Tibial artery (tissue), 4 donors: Measurements from ENCODE around the gene CTNNA2.

Source experiments
- DNase-seq, 2 donors: peaks; one replicate each; pipeline ENCODE4 v3.0.0-alpha.2; 2019
- H3K27ac ChIP-seq, 2 donors: fragments of 200-600 bp; sonication (generic) in 1 of 2; 1 replicate in 1 of 2; 2 replicates in 1 of 2; pipeline ENCODE4 v1.5.1; 2018 to 2019; ENCODE audit warnings: mild to moderate bottlenecking in 1 of 2
- H3K27me3 ChIP-seq, 2 donors: fragments of 200-600 bp; sonication (generic) in 1 of 2; one replicate each; pipeline versions ENCODE4 v1.5.1 to v1.6.0; 2016 to 2019
- H3K36me3 ChIP-seq, 3 donors: fragments of 200-600 bp; sonication (generic) in 2 of 3; one replicate each; pipeline ENCODE4 v1.5.1; 2016 to 2019; ENCODE audit warnings: mild to moderate bottlenecking in 2 of 3
- H3K4me1 ChIP-seq, 4 donors: fragments of 200-600 bp; sonication (generic) in 2 of 4; 1 replicate in 3 of 4; 2 replicates in 1 of 4; pipeline ENCODE4 v1.5.1; 2016 to 2019
- H3K4me3 ChIP-seq, 2 donors: fragments of 200-600 bp; sonication (generic) in 1 of 2; 1 replicate in 1 of 2; 2 replicates in 1 of 2; pipeline ENCODE4 v1.5.1; 2018 to 2019; ENCODE audit warnings: mild to moderate bottlenecking in 2 of 2
- H3K9me3 ChIP-seq, 3 donors: fragments of 200-600 bp; sonication (generic) in 1 of 3; one replicate each; pipeline ENCODE4 v1.5.1; 2016 to 2019
- intact Hi-C: fragments of 100-400 bp; cut with DNase I; formaldehyde crosslinking; loops from one replicate; pipeline ENCODE4 v1.15.0; 2023; ENCODE audit warnings: low total_unique reads
- TF ChIP-seq, protein P1 (sequence below), 2 experiments: fragments of 200-600 bp in 1 of 2; fragments of 450-650 bp in 1 of 2; IDR thresholded peaks; one replicate each; pipeline ENCODE4 v1.5.1; 2017 to 2019; ENCODE audit warnings: antibody characterized with exemption in 2 of 2, mild to moderate bottlenecking in 1 of 2, moderate library complexity in 1 of 2

The CTNNA2 gene

GRCh38 chr2:80370375-80371009 lies 857.6 kb downstream of the CTNNA2 start:
- Histone ChIP-seq H3K27me3 (no peaks in the 10 kb centered on the region), H3K36me3 (no peaks in the 10 kb centered on the region), H3K4me1 (no peaks in the 10 kb centered on the region), H3K4me3 (no peak overlapping the region), H3K9me3 (no peaks in the 10 kb centered on the region), H3K27ac (no peak overlapping the region)
- no peak for DNase-seq
- TF ChIP-seq, protein P1, sequence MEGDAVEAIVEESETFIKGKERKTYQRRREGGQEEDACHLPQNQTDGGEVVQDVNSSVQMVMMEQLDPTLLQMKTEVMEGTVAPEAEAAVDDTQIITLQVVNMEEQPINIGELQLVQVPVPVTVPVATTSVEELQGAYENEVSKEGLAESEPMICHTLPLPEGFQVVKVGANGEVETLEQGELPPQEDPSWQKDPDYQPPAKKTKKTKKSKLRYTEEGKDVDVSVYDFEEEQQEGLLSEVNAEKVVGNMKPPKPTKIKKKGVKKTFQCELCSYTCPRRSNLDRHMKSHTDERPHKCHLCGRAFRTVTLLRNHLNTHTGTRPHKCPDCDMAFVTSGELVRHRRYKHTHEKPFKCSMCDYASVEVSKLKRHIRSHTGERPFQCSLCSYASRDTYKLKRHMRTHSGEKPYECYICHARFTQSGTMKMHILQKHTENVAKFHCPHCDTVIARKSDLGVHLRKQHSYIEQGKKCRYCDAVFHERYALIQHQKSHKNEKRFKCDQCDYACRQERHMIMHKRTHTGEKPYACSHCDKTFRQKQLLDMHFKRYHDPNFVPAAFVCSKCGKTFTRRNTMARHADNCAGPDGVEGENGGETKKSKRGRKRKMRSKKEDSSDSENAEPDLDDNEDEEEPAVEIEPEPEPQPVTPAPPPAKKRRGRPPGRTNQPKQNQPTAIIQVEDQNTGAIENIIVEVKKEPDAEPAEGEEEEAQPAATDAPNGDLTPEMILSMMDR (IDR thresholded peaks at IDR 0.05), result no peak
- intact Hi-C loops, result no loop called here

DNA sequence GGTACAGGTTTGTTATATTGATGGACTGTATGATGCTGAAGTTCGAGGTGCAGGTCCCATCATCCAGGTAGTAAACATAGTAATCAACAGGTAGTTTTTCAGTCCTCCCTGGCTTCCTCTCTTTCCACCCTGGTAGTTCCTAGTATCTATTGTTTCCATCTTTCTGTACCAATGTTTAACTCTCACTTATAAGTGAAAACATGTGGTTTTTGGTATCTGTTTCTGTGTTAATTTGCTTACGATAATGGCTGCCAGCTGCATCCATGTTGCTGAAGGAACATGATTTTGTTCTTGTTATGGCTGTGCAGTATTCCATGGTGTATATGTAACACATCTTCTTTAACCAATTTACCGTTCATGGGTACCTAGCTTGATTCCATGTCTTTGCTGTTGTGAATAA lies 861.3 kb downstream of the CTNNA2 start:
- no peaks in the 10 kb centered on the region for H3K9me3 ChIP-seq
- H3K27ac ChIP-seq, result no peak overlapping the region
- no peaks in the 10 kb centered on the region for H3K36me3 ChIP-seq
- no peaks in the 10 kb centered on the region for H3K4me1 ChIP-seq
- no peak overlapping the region for H3K4me3 ChIP-seq
- intact Hi-C loops, result no loop called here
- no peak for DNase-seq
- TF ChIP-seq, protein P1 (IDR thresholded peaks at IDR 0.05), result no peak
- no peaks in the 10 kb centered on the region for H3K27me3 ChIP-seq

DNA sequence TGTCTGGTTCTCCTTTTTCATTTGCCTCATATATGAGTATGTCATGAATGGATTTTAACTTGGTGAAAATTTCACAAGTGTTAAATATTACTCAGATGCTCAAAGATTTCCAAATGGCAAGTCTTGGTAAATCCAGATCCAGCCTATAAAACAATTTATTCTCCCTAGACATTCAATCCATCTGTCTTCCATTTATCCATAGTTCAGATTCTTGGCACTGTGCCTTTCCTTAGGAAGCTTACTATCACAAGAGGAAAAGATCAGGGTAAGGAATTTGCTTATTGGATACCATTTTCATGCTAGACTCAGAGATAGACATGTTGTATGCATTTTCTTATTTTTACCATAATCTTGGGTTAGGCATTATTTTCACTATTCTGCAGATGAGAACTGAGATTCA lies 864.2 kb downstream of the CTNNA2 start:
- intact Hi-C loops, result no loop called here
- no peaks in the 10 kb centered on the region for H3K27me3 ChIP-seq
- H3K4me1 ChIP-seq, result no peaks in the 10 kb centered on the region
- DNase-seq, result no peak
- no peak overlapping the region for H3K27ac ChIP-seq
- TF ChIP-seq, protein P1 (IDR thresholded peaks at IDR 0.05), result no peak
- H3K4me3 ChIP-seq, result no peak overlapping the region
- H3K9me3 ChIP-seq, result no peaks in the 10 kb centered on the region
- no peaks in the 10 kb centered on the region for H3K36me3 ChIP-seq

GRCh38 chr2:80380736-80381135 lies 867.9 kb downstream of the CTNNA2 start:
- Histone ChIP-seq H3K36me3 (no peaks in the 10 kb centered on the region), H3K27me3 (no peaks in the 10 kb centered on the region), H3K4me3 (no peak overlapping the region), H3K4me1 (no peaks in the 10 kb centered on the region), H3K27ac (no peak overlapping the region), H3K9me3 (no peaks in the 10 kb centered on the region)
- intact Hi-C loops, result no loop called here
- TF ChIP-seq, protein P1 (IDR thresholded peaks at IDR 0.05), result no peak
- no peak for DNase-seq

DNA sequence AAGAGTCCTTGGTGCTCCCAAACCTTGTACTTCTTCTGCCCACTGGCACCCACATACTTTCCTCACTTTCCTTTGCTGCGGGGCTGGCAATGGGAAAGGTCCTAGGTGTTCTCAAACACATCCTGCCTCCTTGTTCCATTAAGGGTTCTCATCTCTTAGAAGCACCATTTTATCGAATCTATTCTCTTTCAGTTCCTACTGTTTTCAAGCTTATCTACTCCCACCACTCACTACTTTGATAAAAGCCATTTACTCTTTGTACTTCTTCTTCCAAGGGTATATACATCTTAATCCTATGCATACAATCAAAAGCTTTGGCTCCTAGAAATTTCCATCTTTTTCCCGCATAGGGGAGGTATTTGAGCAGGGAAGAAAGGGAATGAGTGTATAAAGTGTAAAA lies 868.8 kb downstream of the CTNNA2 start:
- H3K4me3 ChIP-seq, result no peak overlapping the region
- intact Hi-C loops, result no loop called here
- DNase-seq, result no peak
- H3K27me3 ChIP-seq, result no peaks in the 10 kb centered on the region
- H3K36me3 ChIP-seq, result no peaks in the 10 kb centered on the region
- no peak overlapping the region for H3K27ac ChIP-seq
- TF ChIP-seq, protein P1 (IDR thresholded peaks at IDR 0.05), result no peak
- no peaks in the 10 kb centered on the region for H3K4me1 ChIP-seq
- no peaks in the 10 kb centered on the region for H3K9me3 ChIP-seq

GRCh38 chr2:80392441-80392840 lies 879.6 kb downstream of the CTNNA2 start:
- TF ChIP-seq, protein P1 (IDR thresholded peaks at IDR 0.05), result no peak
- no peak overlapping the region for H3K27ac ChIP-seq
- H3K4me1 ChIP-seq, result no peaks in the 10 kb centered on the region
- H3K36me3 ChIP-seq, result no peaks in the 10 kb centered on the region
- no peak for DNase-seq
- intact Hi-C loops, result no loop called here
- no peaks in the 10 kb centered on the region for H3K9me3 ChIP-seq
- H3K27me3 ChIP-seq, result no peaks in the 10 kb centered on the region
- no peak overlapping the region for H3K4me3 ChIP-seq
